ENCODE measurements around the gene PRCP.
"Not testable (repeated sequence)": the region's sequence is repeated elsewhere in the genome, so short reads cannot be mapped to it uniquely, and the experiment has no call there.

The PRCP gene

DNA sequence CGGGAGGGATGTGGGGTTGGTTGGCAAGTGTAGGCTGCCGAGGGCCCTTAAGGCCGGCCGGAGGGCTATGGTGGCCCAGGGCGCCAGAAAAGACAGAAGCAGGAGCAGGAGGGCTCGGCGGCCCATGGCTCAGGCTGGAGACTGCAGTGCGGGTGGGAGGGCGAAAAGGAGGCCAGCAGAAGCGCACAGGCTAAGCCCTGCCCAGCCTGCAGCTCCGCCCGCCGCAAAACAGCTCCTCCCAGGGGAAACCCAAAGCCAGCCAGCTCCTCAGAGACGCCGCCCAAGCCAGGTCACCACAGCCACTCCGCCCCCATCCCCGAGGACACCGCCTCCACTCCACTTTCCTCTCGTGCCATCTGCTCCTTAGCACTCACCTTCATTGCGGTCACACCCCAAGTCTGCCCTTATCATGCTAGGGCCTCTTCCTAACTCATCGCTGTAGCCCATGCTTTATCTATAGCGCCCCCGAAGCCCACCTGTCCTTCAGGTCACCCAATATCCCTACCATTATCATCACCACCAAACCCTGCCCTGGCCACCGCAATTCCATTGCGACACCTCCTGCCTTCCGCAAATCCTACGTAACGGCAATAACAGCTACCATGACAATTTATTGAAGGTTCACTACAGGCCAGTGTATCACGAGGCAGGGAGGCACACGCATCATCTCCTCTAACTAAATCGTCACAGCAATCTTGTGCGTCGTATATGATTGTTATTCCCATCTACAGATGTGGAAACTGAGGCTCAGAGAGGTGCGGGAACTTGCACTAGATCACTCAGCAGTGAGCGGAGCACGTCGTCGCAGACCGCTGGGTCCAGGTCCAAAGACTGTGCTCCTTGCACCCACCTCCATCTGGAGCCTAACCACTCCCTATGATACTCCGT, at the start of gene PRCP:
Gene PRCP, minus strand, starts transcription at position 154 of the 888 bp plus-strand sequence. Its CDS starts 28 bp downstream, at position 126.
- peak; percentile 88 for DNase-seq (ENCODE audit: low read depth)
- TF ChIP-seq CTCF (IDR thresholded peaks at IDR 0.05; ENCODE audit: control insufficient read depth, extremely low read depth, insufficient read depth), result no peak
- peak within 1 kb of the TSS; percentile 86 for H3K4me3 ChIP-seq (ENCODE audit: low read depth, low read length)

DNA sequence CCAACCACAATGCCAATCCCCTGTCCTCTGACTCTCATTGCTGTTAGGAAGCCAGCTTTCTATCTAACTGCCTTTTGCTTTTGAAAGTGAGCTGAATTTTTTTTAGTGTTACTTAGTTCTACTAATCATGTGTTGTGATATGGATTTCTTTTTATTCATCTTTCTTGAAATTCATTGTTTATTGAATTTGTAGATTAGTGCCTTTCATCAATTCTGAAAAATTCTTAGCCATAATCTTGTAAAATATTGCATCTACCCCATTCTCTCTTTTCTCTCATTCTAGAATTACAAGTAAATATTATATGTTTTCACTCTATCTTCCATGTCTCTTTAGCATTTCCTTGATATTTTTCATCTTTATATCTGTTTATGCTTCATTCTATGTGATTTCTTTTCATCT, 49.1 kb upstream of the PRCP start:
- H3K4me3 ChIP-seq (ENCODE audit: low read depth, low read length), result no peak overlapping the region
- TF ChIP-seq CTCF (IDR thresholded peaks at IDR 0.05; ENCODE audit: control insufficient read depth, extremely low read depth, insufficient read depth), result no peak
- DNase-seq (ENCODE audit: low read depth), result no peak

- DNase-seq (ENCODE audit: low read depth), result no peak
- TF ChIP-seq CTCF (IDR thresholded peaks at IDR 0.05; ENCODE audit: control insufficient read depth, extremely low read depth, insufficient read depth), result no peak
- H3K4me3 ChIP-seq (ENCODE audit: low read depth, low read length), result no peak overlapping the region
Observed at GRCh38 chr11:82945682-82946081, 45.5 kb upstream of the PRCP start.

- not testable (repeated sequence) for H3K4me3 ChIP-seq (ENCODE audit: low read depth, low read length); DNase-seq (ENCODE audit: low read depth)
Observed at GRCh38 chr11:82945041-82945440, 44.8 kb upstream of the PRCP start.

- TF ChIP-seq CTCF (IDR thresholded peaks at IDR 0.05; ENCODE audit: control insufficient read depth, extremely low read depth, insufficient read depth), result no peak
- no peak for DNase-seq (ENCODE audit: low read depth)
- no peak overlapping the region for H3K4me3 ChIP-seq (ENCODE audit: low read depth, low read length)
Observed at GRCh38 chr11:82944198-82944597, 44.0 kb upstream of the PRCP start.

DNA sequence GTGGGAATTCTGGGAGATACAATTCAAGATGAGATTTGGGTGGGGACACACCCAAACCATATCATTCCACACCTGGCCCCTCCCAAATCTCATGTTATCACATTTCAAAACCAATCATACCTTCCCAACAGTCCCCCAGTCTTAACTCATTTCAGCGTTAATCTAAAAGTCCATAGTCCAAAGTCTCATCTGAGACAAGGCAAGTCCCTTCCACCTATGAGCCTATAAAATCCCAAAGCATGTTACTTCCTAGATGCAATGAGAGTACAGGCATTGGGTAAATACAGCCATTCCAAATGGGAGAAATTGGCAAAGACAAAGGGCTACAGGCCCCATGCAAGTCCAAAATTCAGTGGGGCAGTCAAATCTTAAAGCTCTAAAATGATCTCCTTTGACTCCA, 43.2 kb upstream of the PRCP start:
- not testable (repeated sequence) for H3K4me3 ChIP-seq (ENCODE audit: low read depth, low read length); DNase-seq (ENCODE audit: low read depth)

DNA sequence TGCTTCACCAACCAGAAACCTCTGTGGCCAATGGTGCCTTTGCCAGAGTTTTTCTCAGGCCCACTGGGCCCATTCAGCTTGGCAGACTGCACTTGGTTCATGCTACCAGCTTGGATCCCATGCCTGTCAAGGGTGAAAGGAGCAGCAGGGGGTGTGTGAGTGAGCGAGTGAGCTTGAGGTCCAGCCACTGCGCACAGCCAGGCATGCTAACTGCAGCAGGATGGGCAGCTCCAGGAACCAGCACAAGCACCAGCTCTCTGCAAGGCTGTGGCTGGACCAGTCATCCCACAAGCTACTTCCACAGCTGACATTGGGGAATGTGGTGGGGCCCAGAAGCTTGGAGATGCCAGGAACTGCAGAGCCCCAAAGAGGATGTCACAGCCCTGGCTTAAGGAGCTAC, 42.1 kb upstream of the PRCP start:
- DNase-seq (ENCODE audit: low read depth), result no peak
- no peak overlapping the region for H3K4me3 ChIP-seq (ENCODE audit: low read depth, low read length)
- no peak for TF ChIP-seq CTCF (IDR thresholded peaks at IDR 0.05; ENCODE audit: control insufficient read depth, extremely low read depth, insufficient read depth)

DNA sequence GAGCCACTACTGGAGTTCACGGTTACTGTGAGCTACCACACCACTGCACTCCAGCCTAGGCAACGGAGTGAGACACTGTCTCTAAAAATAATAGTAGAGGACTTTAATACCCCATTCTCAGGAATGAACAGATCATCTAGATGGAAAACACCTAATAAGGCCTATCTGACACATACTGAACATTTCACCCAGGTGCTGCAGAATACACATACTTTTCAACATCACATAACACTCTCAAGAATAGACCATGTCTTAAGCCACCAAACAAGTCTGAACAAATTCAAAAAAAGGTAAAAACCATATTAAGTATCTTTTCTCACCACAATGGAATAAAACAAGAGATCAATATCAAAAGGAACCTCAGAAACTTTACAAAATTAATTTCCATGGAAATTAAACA, 39.2 kb upstream of the PRCP start:
- DNase-seq (ENCODE audit: low read depth), result no peak
- H3K4me3 ChIP-seq (ENCODE audit: low read depth, low read length), result no peak overlapping the region
- no peak for TF ChIP-seq CTCF (IDR thresholded peaks at IDR 0.05; ENCODE audit: control insufficient read depth, extremely low read depth, insufficient read depth)
